Activated CD4-positive, alpha-beta T cell treated with anti-CD3 and anti-CD28 coated beads, Interleukin-2, amount 50 U/mL, for 24 hours (primary cell): ENCODE measurements around the gene TTC39C.

Experiments
- DNase-seq, 2 donors: peaks; one replicate each; pipeline ENCODE4 v3.0.0-alpha.2; 2020; ENCODE audit warnings: low read depth in 1 of 2, low spot score in 1 of 2

Gene TTC39C

DNA sequence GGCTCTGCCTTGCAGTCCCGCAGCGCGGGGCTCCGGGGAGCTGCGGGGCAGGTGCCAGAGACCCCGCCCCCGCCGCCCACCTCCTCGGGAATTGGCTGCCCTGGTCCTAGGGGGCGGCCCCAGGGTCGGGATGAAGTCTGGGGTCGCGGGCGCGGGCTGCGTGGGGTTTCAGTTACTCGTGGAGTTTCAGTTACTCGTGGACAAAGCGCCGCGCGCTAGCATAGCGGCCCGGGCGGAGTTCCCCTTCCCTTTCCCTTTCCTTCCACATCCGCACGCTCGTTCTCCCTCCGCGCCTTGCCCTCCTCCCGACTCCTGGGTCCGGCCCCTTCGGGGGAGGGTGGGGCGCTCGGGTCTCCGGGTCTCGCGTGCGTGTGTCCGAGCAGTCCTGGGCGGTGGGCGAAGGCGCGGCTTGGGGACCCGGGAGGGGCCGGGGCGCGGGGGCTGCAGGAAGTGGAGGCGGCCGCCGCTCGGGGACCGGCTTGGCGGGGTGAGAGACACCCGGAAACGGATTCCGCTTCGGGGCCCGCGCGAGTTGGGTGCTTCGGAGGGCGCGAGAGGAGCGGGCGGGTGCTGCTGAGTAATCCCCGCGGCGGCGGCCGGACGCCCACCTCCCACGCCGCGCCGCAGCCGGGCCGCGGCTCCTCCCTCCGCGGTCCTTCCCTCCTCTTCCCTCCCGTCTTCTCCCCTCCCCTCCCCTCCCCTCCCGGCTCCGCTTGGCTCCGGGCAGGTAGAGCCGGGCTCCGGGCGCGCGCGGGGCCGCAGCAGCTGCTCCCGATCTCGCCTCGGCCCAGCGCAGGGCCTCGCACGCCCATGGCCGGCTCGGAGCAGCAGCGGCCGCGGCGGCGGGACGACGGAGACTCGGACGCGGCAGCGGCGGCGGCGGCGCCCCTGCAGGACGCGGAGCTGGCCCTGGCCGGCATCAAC is at the start of gene TTC39C:
TSS of gene TTC39C (plus strand) at position 693 of the 924 bp plus-strand sequence. CDS start at position 811, 118 bp downstream.
- DNase-seq: peak; percentile 66 to 76

DNA sequence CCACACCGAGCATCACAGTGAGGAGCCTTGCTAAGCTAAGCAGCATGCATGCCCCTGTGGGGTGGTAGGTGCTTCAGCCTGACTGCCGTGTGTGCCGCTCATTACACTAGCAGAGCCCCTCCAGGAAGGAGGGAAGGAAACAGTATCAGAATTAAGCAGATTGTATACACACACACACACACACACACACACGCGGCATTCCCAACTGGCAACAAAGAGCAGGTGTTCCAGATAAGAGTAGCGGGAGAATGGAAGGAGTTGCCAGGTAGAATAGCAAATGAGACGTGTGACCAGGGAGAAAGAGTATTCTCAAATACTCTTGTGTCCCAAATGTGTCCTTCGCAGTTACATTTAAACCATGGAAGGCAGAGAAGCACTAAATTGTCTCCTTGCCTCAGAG is 47.6 kb upstream of the TTC39C start:
- no peak for DNase-seq

DNA sequence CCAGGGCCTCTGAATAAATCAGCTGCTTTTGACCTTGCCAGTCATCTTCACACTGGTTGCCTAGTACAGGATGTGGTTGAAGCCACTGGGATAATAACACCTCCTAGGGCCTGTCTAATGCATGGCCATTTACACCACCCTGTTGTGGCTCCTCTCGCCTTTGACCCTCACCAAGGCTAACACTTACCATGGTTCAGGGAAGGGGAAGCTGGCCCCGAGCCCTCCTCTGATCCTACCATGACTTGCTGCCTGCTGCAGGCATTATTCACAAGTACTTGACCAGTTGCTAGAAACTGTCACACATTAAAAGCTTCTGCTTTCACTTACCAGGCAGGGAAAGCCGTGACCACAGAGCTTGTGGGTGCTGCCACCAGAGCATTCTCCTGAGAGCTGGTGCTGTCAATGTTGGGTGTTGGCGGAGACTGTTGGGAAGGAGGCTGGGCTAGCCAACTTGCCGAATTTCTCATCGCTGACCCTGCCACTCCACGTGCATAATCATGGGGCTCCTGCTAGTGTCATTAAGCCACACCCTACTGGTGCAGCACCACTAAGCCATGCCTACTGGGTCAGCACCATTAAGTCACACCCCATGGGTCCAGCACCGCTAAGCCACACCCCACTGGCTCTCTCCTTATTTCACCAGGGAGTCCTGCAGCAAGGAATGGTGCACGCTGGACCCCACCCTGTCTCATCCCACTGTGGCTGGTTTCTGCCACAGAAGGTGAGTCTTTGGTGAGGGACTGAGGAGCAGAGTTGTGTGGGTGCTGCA is 47.0 kb upstream of the TTC39C start:
- DNase-seq: no peak

DNA sequence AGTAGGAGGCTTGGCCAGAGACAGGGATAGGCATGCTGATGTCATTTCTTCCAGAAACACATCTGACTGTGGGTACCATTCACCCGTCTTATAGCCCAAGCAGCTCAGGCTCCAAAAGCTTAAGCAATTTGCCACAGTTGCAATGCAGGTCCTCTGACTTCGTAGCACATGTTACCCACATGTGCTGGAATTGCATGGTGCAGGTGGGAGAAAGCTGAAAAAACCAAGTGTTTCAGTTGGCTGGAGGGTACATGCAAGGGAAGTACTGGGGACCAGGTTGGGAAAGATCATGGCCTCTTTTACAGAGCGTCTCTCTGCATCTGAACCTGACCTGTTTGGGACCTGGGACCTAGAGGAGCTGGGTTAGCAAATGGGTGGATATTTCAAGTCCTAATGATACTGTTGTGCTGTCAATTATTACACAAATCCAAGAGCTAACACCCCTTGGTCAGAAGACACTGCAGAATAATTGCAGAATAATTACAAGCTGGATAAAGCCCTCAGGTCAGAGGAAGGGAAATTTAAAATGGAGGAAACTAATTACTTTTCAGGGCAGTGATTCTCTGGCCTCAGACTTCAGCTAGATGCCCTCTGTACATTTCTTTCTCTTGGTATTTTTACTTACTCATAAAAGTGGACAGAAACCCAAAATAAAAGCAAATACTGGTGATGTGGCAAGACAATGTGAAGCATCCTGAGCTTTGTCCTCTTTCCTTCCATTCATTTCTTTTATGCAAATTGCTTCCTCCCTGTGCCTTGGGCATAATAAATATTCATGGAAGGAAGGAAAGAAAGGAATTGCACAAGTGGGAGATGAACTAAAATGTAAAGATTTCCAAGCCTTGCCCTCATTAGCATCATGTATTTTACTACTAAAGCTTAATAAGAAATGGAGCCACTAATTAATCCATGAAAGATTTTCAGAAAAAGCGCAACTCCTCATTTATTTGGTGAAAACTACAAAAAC is 45.6 kb upstream of the TTC39C start:
- no peak for DNase-seq

DNA sequence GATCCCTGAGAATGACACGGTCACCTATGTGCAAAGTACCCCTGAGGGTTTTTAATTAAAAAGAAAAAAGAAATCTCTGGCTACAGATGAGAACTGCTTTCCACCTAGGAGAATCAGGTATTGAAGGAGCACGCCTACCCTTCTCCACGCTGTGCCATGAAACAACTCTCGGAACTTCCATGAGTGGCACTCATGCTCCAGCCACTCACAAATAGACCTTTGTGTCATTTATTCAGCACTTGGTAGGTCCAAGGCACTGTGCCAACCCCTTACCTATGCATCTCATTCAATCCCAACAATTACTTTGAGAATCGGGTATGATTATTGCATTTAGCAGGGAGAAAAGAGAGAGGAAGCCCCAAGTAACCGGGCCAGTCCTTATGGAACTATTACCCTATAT is 44.9 kb upstream of the TTC39C start:
- DNase-seq: no peak

DNA sequence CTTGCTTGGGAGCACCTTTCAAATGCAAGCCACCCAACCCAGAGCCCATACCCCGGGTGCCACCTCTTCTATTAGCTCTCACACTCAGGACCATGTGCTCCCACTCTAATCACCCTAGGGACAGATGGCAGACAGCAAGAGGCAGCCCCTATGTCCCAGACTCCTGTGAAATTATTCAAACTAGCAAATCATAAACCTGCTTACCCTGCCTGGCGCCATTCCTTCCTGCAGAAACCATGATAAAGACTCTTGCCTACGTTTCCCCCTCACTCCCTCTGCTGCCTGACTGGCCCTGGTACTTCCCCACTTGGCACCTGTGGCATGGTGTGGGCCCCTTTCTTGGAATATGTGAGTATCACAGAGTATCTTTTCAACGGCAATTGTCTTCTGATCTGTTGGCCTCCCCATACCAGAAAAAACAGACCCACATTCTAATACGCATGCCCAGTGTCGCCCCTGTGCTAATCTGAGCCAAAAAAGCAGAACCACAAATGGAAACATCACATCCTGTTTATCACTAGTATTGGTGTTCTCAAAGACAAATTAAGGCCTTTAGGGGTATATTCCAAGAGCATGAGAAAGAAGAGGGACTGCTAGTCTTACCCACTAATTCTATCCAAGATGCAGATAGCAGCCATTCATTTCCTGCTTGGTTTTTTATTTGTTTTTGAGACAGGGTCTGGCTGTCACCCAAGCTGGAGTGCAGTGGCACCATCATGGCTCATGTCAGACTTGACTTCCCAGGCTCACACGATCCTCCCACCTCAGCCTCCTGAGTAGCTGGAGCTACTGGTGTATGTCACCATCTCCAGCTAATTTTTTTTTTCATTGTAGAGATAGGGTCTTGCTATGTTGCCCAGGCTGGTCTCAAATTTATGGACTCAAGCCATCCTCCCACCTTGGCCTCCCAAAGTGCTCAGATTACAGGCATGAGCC is 44.1 kb upstream of the TTC39C start:
- peak in 1 of 2 donors; percentile 49 for DNase-seq

DNA sequence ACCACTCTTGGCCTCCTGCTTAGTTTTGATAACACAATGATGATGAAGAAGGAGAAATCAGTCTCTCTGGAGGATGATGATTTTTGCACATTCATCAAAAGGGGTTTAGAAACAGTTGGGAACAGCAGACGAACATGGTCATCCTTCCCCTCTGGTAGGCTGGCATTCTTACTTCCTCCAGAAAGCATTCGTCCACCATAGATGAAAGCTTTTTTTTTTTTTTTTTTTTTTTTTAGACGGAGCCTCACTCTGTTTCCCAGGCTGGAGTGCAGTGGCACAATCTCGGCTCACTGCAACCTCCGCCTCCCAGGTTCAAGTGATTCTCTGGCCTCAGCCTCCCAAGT is 43.5 kb upstream of the TTC39C start:
- no peak for DNase-seq

DNA sequence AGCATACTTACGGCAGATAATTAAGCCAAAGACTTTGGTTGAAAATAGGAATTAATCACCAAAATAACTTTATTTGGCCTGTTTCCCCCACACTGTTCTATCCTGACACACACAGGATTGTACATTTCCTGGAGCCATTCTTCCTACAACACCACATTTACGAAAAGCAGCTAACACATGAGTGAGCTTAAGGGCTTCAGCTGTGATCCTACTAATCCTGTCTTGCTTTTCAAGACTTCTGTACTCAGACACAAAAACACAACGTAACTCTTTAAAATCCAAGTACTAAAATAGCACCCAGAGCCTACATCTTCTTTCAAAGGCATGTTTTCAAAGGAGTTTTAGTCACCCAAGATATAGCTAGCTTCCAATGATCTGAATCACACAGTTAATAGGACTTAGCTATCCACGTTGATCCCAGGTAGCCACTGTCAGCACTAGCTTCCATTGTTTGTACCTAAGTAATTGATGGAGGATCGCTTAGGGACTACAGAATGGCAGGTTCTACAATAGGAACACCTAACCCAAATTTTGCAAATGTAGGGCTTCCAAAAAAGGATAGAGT is 42.8 kb upstream of the TTC39C start:
- no peak for DNase-seq

DNA sequence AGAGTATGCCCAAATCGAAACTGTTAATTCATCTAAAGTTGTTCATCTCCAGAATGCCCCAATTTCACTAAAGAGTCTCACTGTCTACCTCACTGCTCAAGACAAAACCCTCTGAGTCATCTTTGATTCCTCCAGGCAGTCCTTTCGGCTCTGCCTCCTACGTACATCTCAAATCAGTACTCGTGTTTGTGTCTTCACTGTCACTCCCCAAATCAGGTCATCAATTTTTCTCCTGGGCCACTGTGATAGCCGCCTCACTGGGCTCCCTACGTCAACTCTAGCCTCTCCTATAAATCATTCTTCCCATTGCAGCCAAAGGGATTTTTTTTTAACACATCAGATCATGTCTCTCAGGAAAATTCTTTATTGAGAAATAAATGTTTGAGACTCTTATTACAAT is 42.1 kb upstream of the TTC39C start:
- DNase-seq: no peak

DNA sequence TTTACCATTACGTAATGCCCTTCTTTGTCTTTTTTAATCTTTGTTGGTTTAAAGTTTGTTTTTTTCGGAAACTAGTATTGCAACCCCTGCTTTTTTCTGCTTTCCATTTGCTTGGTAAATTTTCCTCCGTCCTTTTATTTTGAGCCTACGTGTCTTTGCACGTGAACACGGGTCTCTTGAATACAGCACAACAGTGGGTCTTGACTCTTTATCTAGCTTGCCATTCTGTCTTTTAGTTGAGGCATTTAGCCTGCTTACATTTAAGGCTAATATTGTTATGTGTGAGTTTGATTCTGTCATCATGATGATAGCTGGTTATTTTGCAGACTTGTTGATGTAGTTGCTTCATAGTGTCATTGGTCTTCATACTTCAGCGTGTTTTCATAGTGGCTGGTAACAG is 37.5 kb upstream of the TTC39C start:
- DNase-seq: no peak

DNA sequence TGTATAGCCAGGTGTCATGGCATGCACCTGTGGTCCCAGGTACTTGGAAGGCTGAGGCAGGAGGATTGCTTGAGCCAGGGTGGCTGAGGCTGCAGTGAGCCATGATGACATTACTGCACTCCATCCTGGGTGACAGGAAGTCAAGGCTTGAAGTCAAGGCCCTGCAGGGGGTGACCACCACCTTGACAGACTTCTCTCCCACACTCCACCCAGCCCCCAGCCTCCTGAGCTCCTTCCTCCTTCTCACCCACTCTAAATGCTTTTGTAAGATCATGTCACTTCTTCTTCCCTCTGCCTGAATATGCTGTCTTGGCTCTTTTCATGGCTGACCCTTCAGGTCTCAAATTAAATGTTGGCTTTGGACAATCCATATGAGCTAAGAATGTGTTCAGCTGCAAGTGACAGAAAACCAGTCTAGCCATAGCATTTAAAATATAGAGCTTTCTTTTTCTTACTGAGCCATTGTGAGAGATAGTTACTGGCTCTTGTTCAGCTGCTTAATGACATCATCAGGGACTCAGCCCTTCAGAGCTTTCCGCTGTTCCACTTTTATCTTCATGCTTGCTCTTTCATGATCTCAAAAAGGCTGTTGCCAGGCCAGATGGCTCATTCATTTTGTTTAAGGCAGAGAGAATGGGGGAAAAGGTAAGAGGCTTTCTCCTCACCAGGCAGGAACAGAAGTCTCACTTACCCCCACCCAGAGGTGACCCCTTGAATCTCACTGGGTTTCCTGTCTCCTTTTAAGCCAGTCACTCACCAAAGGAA is 36.7 kb upstream of the TTC39C start:
- DNase-seq: no peak

DNA sequence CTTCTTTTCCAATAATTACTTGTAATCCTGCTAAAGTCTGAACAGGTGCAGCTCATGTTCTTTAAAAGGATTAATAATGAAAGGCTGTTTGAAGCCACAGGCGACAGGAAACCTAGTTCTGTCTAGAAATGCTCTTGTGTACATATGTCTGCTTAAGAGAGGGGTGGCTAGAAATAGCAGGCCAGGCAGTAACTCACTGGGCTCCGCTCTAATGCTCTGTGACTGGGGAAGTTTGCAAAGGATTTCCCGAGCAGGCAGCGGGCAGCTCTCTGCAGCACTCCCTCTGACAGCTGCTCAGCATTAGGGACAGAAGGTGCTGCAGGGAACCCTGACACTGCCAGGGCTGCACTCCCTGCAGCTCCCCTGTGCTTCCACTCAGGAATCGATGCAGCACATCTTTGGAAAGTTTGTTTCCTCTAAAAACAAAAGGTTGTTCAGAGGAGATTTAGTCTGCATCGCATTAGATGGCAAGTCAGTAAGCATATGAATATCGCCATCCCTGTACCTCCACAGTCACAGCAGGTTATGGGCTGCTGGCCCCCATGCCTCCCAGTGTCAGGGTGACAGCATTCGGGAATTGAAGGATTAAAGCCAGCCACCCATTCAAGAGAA is 33.1 kb upstream of the TTC39C start:
- DNase-seq: no peak

DNA sequence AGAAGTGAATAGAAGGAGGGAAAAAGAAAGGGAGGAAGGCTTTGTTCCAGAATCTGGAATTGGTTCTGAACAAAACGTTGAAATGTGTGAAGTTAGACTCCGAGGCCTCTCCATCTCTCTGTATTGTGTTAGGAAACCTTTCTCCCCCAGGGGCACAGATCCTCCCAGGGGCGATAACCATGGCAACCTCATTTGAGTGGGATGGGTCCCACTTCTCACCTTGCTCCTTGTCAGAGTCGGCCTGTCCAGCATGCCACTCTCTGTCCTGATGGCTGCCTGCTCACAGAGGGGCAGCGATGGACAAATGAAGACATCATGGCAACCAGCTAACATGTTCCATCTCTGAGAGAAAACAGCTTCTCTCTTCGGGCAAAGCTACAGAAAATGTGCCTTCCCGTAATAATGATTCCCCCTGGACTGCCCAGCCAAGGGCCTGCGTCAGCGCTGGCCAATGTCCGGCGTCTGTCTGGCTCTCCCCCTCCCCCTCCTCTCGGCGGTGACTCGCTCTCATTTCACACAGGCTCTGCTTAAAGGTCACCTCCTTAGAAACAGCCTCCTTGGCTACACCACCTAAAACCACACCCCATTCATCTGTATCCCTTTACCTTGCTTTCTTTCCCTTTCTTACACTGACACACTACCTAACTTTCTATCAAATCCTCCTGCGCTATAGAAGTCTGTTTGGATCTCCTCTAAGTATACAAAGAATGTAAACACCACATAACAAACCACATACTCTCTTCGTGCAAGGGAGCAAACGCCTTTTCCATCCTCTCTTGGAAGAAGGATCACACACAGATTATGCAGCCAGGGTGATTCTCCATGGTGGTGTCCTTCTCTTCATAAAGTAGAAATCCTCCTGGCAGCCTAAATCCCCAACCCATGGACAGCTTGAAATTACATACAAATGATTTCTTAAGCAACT is 32.1 kb upstream of the TTC39C start:
- DNase-seq: no peak

DNA sequence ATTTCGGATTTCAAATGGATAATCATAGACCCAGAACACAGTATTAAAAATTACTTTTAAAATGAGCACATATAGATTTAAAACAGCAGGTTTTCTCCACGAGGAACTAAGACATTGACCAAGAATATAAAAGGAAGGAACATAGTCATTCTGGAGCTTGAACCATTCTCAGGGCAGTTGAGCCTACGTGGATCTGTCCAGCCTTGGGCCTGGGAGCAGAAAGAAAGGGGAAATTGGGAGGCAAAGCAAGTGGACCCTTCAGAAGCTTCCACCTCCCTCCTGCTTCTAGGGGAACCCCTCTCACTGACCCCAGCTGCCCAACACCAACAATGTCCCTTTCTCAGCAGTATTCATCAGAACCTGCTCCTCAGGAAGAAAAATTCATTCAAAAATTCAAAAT is 31.4 kb upstream of the TTC39C start:
- DNase-seq: no peak

DNA sequence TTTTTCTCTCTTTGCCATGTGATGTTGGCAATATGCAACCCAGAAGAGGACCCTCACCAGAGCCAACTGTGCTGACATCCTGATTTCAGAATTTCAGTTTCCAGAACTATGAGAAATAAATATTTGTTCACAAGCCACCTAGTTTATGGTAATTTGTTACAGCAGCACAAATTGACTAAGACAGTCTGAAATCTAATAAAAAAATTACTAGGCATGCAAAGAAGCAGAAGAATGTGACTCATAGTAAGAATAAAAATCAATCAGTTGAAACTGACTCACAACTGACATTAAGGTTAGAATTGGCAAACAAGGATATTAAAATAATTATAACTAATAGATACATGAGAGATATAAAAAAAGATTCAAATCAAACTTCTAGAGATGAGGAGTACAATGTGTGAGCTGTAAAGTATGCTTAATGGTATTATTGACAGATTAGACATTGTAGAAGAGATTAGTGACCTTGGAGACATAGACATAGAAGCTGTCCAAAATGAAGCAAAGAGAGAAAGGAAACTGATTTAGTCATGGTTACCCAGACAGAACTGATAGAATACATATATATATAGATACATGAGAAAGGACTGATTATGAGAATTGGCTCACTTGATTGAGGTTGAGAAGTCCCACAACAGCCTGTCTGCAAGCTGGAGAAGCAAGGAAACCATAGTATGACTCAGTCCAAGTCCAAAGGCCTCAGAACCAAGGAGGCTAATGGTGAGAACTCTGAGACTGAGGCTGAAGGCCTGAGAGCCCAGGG is 27.8 kb upstream of the TTC39C start:
- no peak for DNase-seq

DNA sequence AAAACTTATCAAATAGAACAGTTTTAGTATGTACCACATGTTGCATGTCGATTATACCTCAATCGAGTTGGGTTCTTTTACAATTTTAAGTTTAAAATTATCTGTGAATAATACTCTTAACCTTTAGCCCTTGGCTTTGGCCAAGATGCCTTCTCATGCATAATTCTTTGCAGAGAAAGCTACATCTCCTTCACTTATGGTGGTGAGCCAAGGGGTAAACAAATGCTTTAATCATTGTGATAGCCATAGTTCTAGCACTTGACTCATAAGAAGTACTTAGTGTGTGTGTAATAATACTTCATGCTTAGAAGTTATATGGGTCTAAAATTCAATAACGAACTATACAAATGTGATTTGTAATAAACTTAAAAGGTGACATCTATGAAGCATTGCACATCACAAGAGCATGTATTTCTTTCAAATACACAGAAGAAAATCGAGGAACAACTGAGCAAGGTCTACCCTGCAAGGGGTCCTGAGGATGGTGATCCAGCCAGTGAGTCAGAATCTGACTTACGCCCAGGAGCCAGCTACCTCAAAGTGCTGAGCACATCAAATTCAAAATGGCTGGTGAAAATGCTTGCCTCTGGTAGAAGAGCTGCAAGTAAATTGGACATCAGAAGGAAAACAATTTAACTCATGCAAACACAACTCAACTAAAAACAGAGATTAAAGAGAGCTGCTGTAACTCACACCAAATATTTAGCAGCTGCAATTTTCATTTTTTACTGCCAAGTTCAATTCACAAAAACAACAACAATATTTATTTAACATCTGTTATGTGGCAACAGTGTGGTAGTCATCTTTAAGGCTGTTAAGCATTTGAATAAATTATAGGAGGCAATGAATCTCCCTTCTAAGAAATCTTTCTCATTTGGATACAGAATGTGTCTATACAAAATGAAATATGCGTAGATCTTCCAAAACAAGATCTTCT is 23.8 kb upstream of the TTC39C start:
- DNase-seq: no peak
